ENCODE results near the gene TNNT2.

- TF ChIP-seq ELF4 (CRISPR knock-in tag; IDR thresholded peaks at IDR 0.05; ENCODE audit: borderline replicate concordance) (no peak), CTCF (CRISPR knock-in tag; IDR thresholded peaks at IDR 0.05) (no peak), KMT2A (CRISPR knock-in tag; IDR thresholded peaks at IDR 0.05) (no peak), EP300 (IDR thresholded peaks at IDR 0.05; ENCODE audit: low read depth in 2 of 2, low read length in 2 of 2) (no peak), EP300 (CRISPR knock-in tag; IDR thresholded peaks at IDR 0.05; ENCODE audit: borderline replicate concordance) (no peak)
These were observed 40.6 kb downstream of the TNNT2 start for GRCh38 chr1:201336711-201337450.
